A673 (cell line): ENCODE measurements around the gene CLDN16.

ENCODE experiments used
- EZH2 ChIP-seq: fragments of 200-600 bp; sonication (generic); IDR thresholded peaks from 2 replicates; pipeline ENCODE4 v1.6.1; 2017; ENCODE audit warnings: borderline replicate concordance, low read depth, mild to moderate bottlenecking, mixed read lengths, antibody characterized with exemption, low read length; ENCODE audit not compliant: poor library complexity, severe bottlenecking
- TF ChIP-seq, protein P1 (sequence below): fragments of 300-800, 200-600 bp; sonication (generic); conservative IDR thresholded peaks from 2 replicates; pipeline ENCODE4 v1.5.1; 2017; ENCODE audit warnings: low read depth, mild to moderate bottlenecking, antibody characterized with exemption, low read length, moderate library complexity, mixed read lengths

DNA sequence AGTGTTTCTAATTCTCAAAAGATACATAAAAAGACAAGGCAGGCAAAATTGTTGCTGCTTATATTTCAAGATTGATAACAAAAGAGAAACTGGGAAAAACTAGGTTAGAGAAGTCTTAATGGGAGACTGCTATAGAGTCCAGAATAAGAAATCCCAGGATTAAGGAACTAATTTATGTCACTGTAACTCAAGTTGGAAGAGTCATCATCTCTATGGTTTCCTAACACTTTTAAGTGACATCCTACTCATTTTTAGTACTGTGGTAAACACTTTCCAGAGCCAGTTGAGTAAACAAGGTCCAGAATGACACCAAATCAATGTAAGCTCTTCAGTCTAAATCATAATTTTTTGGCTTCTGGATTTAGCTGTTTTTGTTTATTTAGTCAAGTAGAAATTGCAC is 8.0 kb downstream of the CLDN16 start:
- TF ChIP-seq, protein P1, sequence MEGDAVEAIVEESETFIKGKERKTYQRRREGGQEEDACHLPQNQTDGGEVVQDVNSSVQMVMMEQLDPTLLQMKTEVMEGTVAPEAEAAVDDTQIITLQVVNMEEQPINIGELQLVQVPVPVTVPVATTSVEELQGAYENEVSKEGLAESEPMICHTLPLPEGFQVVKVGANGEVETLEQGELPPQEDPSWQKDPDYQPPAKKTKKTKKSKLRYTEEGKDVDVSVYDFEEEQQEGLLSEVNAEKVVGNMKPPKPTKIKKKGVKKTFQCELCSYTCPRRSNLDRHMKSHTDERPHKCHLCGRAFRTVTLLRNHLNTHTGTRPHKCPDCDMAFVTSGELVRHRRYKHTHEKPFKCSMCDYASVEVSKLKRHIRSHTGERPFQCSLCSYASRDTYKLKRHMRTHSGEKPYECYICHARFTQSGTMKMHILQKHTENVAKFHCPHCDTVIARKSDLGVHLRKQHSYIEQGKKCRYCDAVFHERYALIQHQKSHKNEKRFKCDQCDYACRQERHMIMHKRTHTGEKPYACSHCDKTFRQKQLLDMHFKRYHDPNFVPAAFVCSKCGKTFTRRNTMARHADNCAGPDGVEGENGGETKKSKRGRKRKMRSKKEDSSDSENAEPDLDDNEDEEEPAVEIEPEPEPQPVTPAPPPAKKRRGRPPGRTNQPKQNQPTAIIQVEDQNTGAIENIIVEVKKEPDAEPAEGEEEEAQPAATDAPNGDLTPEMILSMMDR = no peak
- no peak for TF ChIP-seq EZH2
